ENCODE data around the gene SAMM50. TPM values are rescaled to one million over a fixed set of nuclear protein-coding genes. Genes with fewer than 3 reads are reported as not detected.

The SAMM50 gene
- 37.7 and 43.3 TPM in 2 replicates for total RNA-seq

DNA sequence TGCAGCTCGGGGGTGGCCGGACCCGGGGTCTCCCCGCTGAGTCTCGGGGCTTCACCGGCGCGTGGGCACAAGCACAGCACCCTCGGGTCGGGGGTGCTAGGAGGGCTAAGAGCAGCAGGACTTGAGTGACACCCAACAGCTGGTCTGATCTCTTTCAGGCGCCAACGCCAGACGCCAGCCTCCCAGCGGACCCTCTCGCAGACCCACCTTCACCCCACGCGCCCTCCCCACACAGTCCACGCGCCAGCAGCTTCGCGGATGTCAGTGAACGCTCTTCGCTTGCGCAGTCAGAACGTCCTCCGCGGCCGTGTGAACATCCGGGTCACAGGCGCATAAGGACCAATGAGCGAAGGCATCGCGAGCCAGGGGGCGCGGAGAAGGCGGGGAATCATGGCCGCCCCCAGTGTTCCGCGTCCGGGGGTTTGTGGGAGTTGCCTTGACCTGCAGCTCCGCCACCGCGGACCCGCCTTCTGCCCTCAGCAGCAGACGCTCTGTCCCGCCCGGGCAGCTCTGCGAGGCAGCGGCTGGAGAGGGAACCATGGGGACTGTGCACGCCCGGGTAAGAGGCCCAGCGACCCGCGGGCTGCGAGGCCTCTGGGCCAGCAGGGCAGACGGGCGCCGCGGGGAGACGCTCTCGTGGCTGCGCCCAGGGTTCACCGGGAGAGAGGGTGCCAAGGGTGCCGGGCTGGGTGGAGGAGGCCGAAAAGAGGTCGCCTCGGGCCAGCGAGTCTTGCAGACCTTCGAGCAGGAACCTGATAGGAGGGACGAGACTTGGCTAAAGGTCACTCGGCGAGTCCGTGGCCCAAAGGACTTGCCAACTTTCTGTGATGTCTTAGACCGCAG, at the start of gene SAMM50:
Gene SAMM50, plus strand, starts transcription at position 403 of the 843 bp plus-strand sequence. Its CDS starts 136 bp downstream, at position 539.

DNA sequence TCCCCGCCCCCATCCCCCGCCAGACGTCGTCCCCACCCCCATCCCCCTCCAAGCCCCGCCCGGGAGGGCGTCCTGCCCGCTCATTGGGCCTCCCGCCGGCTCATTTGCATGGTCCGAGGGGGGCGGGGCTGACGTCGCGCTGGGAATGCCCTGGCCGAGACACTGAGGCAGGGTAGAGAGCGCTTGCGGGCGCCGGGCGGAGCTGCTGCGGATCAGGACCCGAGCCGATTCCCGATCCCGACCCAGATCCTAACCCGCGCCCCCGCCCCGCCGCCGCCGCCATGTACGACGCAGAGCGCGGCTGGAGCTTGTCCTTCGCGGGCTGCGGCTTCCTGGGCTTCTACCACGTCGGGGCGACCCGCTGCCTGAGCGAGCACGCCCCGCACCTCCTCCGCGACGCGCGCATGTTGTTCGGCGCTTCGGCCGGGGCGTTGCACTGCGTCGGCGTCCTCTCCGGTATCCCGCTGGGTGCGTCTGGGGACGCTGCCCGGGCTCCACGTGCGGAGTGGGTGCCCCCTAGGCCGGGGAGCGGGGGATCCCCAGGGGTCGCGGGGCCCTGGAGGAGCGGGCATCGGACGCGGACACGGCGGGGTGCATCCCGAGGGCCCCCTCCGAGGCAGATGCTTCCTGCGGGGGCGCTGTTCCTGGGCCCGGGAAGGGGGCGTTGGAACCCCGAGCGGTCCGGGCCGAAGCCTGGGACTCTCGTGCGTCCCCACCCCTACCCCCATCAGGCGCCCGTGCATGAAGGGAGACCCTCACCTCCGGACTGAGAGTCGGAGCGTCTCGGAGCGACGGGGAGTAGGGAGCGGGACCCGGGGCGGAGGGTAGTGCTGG, 31.4 kb upstream of the SAMM50 start, which contains the start of gene PNPLA3:
Gene PNPLA3, plus strand, starts transcription at position 175 of the 834 bp plus-strand sequence. Its CDS starts 107 bp downstream, at position 282.

GRCh38 chr22:44024288-44024921, 69.2 kb downstream of the SAMM50 start, which contains the start of gene PARVB:
Gene PARVB, plus strand, starts transcription at chr22:44024302. Its CDS starts 38 bp downstream, at chr22:44024340.

Other genes starting within 250 kb of the SAMM50 start
- gene EFCAB6, start 143.1 kb upstream of the SAMM50 start, total RNA-seq, result 0.22 and 1.1 TPM in 2 replicates
- gene SULT4A1, start 92.9 kb upstream of the SAMM50 start, total RNA-seq, result under 0.01 and 0.26 TPM in 2 replicates
- gene PNPLA5, start 63.4 kb upstream of the SAMM50 start, total RNA-seq, result not detected in 2 replicates
- gene PNPLA3, start 31.6 kb upstream of the SAMM50 start, total RNA-seq, result 0.26 and 0.33 TPM in 2 replicates
- 38.4 and 92.7 TPM in 2 replicates for gene PARVB, start 68.9 kb downstream of the SAMM50 start, total RNA-seq
- gene PARVG, start 225.5 kb downstream of the SAMM50 start, total RNA-seq, result 0.11 and 0.52 TPM in 2 replicates

Data from dermis lymphatic vessel endothelial cell (primary cell).